HepG2 (cell line): Measurements from ENCODE around the gene PSME3IP1. TPM values are rescaled to one million over a fixed set of nuclear protein-coding genes. Genes with fewer than 3 reads are reported as not detected.
A peak's percentile ranks its signal among the peaks of the same experiment; 100 is the strongest.

Experiments
- ATAC-seq: fragments of 200-7000 bp; cut with Tn5 transposase; 3 replicates; pipeline ENCODE4 v1.9.1; 2020; ENCODE audit warnings: mild to moderate bottlenecking, moderate library complexity
- BruUV-seq: library from RNA; stranded (reverse); fragments of 400-500 nt; replicated peaks from 2 replicates; lab custom pipeline; 2021; lab: Mats Ljungman, UMichigan
- CTCF ChIA-PET: fragments of 300-600 bp; formaldehyde crosslinking; extraction: SDS; loops from one replicate; lab custom pipeline; 2021; ENCODE audit warnings: low total read pairs, inconsistent platforms, low intra/inter-chr PET ratio; lab: Yijun Ruan, JAX
- POLR2A ChIA-PET: fragments of 350-600 bp; sonication (Branson Sonifier 250); formaldehyde crosslinking; loops from one replicate; lab custom pipeline; 2020; ENCODE audit warnings: antibody characterized with exemption, inconsistent platforms; lab: Yijun Ruan, JAX
- DNase-seq: peaks from one replicate; pipeline ENCODE4 v3.0.0-alpha.2; 2015; ENCODE audit warnings: low spot score
- FAIRE-seq: peaks from 3 replicates; lab custom pipeline; 2011; peaks lifted over from hg19 to GRCh38; lab: Jason Lieb, UNC
- H2AFZ ChIP-seq: one replicate; pipeline ENCODE4 v1.6.1; 2011; ENCODE audit warnings: low read length, inconsistent platforms
- H3K27ac ChIP-seq: fragments of 300-600 bp; 3 replicates; pipeline ENCODE4 v1.8.0; 2011; ENCODE audit warnings: mixed run types, mild to moderate bottlenecking, mixed read lengths, low read length, inconsistent platforms; ENCODE audit not compliant: insufficient read depth; ENCODE audit errors: extremely low read length
- H3K27me3 ChIP-seq, 2 experiments: fragments of 200-600 bp in 1 of 2; 2 replicates in 1 of 2; 3 replicates in 1 of 2; pipeline versions ENCODE4 v1.6.0 to v1.8.0; 2011; ENCODE audit warnings: low read length in 2 of 2, mild to moderate bottlenecking in 2 of 2, moderate library complexity in 2 of 2, inconsistent platforms in 1 of 2; ENCODE audit not compliant: insufficient read depth in 2 of 2, control insufficient read depth in 1 of 2
- H3K36me3 ChIP-seq, 2 experiments: fragments of 200-600 bp in 1 of 2; replicated peaks in 1 of 2; 2 replicates in 1 of 2; 3 replicates in 1 of 2; pipeline versions ENCODE4 v1.5.1 to v1.8.0; 2011; ENCODE audit warnings: low read length in 2 of 2, inconsistent platforms in 1 of 2; ENCODE audit not compliant: insufficient read depth in 2 of 2, control insufficient read depth in 1 of 2
- H3K4me1 ChIP-seq: 2 replicates; pipeline ENCODE4 v1.5.1; 2012; ENCODE audit warnings: low read length, inconsistent platforms; ENCODE audit not compliant: insufficient read depth
- H3K4me2 ChIP-seq: 2 replicates; pipeline ENCODE4 v1.6.0; 2011; ENCODE audit warnings: low read depth, low read length, inconsistent platforms
- H3K4me3 ChIP-seq, 3 experiments: fragments of 200-600 bp in 1 of 3; sonication (generic), shearing (Covaris generic) in 1 of 3; replicated peaks in 1 of 3; 2 replicates each; pipeline ENCODE4 v1.5.1; 2011 to 2016; ENCODE audit warnings: low read length in 3 of 3, inconsistent platforms in 2 of 3, low read depth in 2 of 3, mild to moderate bottlenecking in 2 of 3, control low read depth in 1 of 3, mixed read lengths in 1 of 3; ENCODE audit not compliant: insufficient read depth in 1 of 3
- H3K79me2 ChIP-seq: one replicate; pipeline ENCODE4 v1.6.1; 2011; ENCODE audit warnings: low read length, inconsistent platforms; ENCODE audit not compliant: insufficient read depth
- H3K9ac ChIP-seq: 2 replicates; pipeline ENCODE4 v1.6.0; 2011; ENCODE audit warnings: mild to moderate bottlenecking, low read depth, low read length, inconsistent platforms; ENCODE audit not compliant: insufficient read depth
- H3K9me3 ChIP-seq: 2 replicates; pipeline ENCODE4 v1.5.1; 2012; ENCODE audit warnings: mild to moderate bottlenecking, low read length
- H4K20me1 ChIP-seq: 2 replicates; pipeline ENCODE4 v1.6.0; 2011; ENCODE audit warnings: inconsistent platforms, mild to moderate bottlenecking, low read length, moderate library complexity; ENCODE audit not compliant: insufficient read depth
- CTCF ChIP-seq: sonication (generic); formaldehyde crosslinking; IDR thresholded peaks from 2 replicates; pipeline ENCODE4 v1.5.0; 2020; ENCODE audit warnings: mild to moderate bottlenecking, missing genetic modification reagents, moderate library complexity
- FIP1L1 ChIP-seq: fragments of 200-400 bp; formaldehyde crosslinking; IDR thresholded peaks from 2 replicates; pipeline ENCODE4 v1.6.1; 2018; ENCODE audit warnings: low read depth, mild to moderate bottlenecking, low read length, moderate library complexity, borderline replicate concordance; ENCODE audit not compliant: insufficient read depth
- KMT2B ChIP-seq: IDR thresholded peaks from 2 replicates; pipeline ENCODE4 v1.6.1; 2016; ENCODE audit warnings: missing genetic modification reagents, missing compliant biosample characterization
- MIER3 ChIP-seq: IDR thresholded peaks from 2 replicates; pipeline ENCODE4 v1.6.1; 2016; ENCODE audit warnings: missing compliant biosample characterization, borderline replicate concordance
- MTF2 ChIP-seq: sonication (generic); formaldehyde crosslinking; IDR thresholded peaks from 2 replicates; pipeline ENCODE4 v1.5.0; 2020; ENCODE audit warnings: missing genetic modification reagents, borderline replicate concordance
- RAD21 ChIP-seq: fragments of 450-650 bp; formaldehyde crosslinking; IDR thresholded peaks from 2 replicates; pipeline ENCODE4 v1.5.0; 2020; ENCODE audit warnings: mild to moderate bottlenecking
- STAG1 ChIP-seq: sonication (generic); formaldehyde crosslinking; IDR thresholded peaks from 2 replicates; pipeline ENCODE4 v1.4.0; 2020; ENCODE audit warnings: missing genetic modification reagents
- ZFP36 ChIP-seq: fragments of 150-350 bp; IDR thresholded peaks from 2 replicates; pipeline ENCODE4 v1.6.1; 2018; ENCODE audit warnings: borderline replicate concordance, low read length, low read depth; ENCODE audit not compliant: partially characterized antibody
- ZNF253 ChIP-seq: sonication (generic); formaldehyde crosslinking; IDR thresholded peaks from 2 replicates; pipeline ENCODE4 v1.8.0; 2022; ENCODE audit warnings: mild to moderate bottlenecking, missing genetic modification reagents, borderline replicate concordance
- ZNF703 ChIP-seq: sonication (generic); formaldehyde crosslinking; IDR thresholded peaks from 2 replicates; pipeline ENCODE4 v1.5.1; 2020; ENCODE audit warnings: missing genetic modification reagents, mild to moderate bottlenecking, moderate library complexity, borderline replicate concordance
- ZNF720 ChIP-seq: sonication (generic); formaldehyde crosslinking; IDR thresholded peaks from 2 replicates; pipeline ENCODE4 v1.4.0; 2020; ENCODE audit warnings: missing genetic modification reagents
- ZSCAN25 ChIP-seq: sonication (generic); formaldehyde crosslinking; IDR thresholded peaks from 2 replicates; pipeline ENCODE4 v1.8.0; 2022; ENCODE audit warnings: mild to moderate bottlenecking, missing genetic modification reagents
- WGBS: methylation state at CpG from one replicate; pipeline ENCODE4 v1.1.6; 2017; ENCODE audit warnings: low lambda C conversion rate; 5-methylcytosine and 5-hydroxymethylcytosine counted together
- in situ Hi-C: cut with HindIII; loops from 2 replicates; pipeline ENCODE4 v1.10.0; 2017; ENCODE audit warnings: low pct_unique_long_range_greater_than_20kb; ENCODE audit not compliant: extremely low pct_ligation_motif_present
- intact Hi-C: fragments of 100-400 bp; cut with micrococcal nuclease; formaldehyde crosslinking; loops from one replicate; pipeline ENCODE4 v1.10.0; 2022; ENCODE audit not compliant: unreplicated experiment
- polyA plus RNA-seq, 8 experiments: library from polyadenylated mRNA; depleted of rRNA in 3 of 8; stranded (reverse) in 7 of 8; unstranded in 1 of 8; fragments of >200 nt; fragmentation: Illumina TruSeq in 4 of 8; extraction: Trizol in 4 of 8; gene quantifications; 2 replicates each; pipeline versions ENCODE4 v1.2.1 to v1.2.3, GENCODE V29; 2011 to 2016; ENCODE audit warnings: low read depth in 4 of 8, missing spikeins in 1 of 8, mixed read lengths in 1 of 8; ENCODE audit not compliant: insufficient read depth in 1 of 8
- total RNA-seq, 5 experiments: library from RNA; depleted of rRNA; stranded (reverse); fragments of >200 nt; fragmentation: Illumina TruSeq; extraction: Trizol; gene quantifications; 2 replicates each; pipeline ENCODE4 v1.2.3, GENCODE V29; 2016; ENCODE audit warnings: low read depth in 1 of 5

PSME3IP1 gene
- total and polyA plus RNA-seq, 2 of the 13 experiments (the other 11 are each of a cell fraction or from before 2014, with no cell fraction given): 90.8 to 99.8 TPM

GRCh38 chr16:57216968-57217367, 31.1 kb upstream of the PSME3IP1 start:
- CTCF ChIA-PET: interaction anchor here (1.1 kb wide), 1 partner anchor 133 kb away, joined by 3 read pairs; no protein-coding TSS in a partner anchor
- H3K79me2 ChIP-seq: peaks cover 2% of the 10 kb centered on the region
- intact Hi-C loops: no loop called here
- H3K36me3 ChIP-seq: peaks cover 42 to 88% of the 10 kb centered on the region in 2 experiments
- H3K4me2 ChIP-seq: no peak overlapping the region
- TF ChIP-seq MIER3 (no peak), ZFP36 (no peak), CTCF (CRISPR knock-in tag) (0 out of 2 replicates have a peak, but pooled peaks have one; percentile 15), STAG1 (CRISPR knock-in tag) (peak; percentile 35), RAD21 (CRISPR knock-in tag) (no peak)
- in situ Hi-C loops: no loop called here
- 93% methylated on average over 2 of the region's 2 CpGs for WGBS
- no TSS peak for BruUV-seq
- FAIRE-seq: no peak
- H3K4me1 ChIP-seq: no peaks in the 10 kb centered on the region
- no peak; the same call in 2 of the 3 replicates for ATAC-seq
- H3K4me3 ChIP-seq: no peak overlapping the region
- POLR2A ChIA-PET: no interaction called here
- H3K27me3 ChIP-seq: no peaks in the 10 kb centered on the region
- H4K20me1 ChIP-seq: no peaks in the 10 kb centered on the region
- no peak overlapping the region for H2AFZ ChIP-seq
- no peak overlapping the region for H3K27ac ChIP-seq
- no peak overlapping the region for H3K9ac ChIP-seq
- H3K9me3 ChIP-seq: no peaks in the 10 kb centered on the region
- DNase-seq: peak; percentile 19

GRCh38 chr16:57213462-57213861, 27.6 kb upstream of the PSME3IP1 start:
- POLR2A ChIA-PET: interaction anchor here (1.1 kb wide), 1 partner anchor 28 kb away, joined by 3 read pairs; no protein-coding TSS in a partner anchor
- Histone ChIP-seq H3K36me3 (peaks cover 47 to 84% of the 10 kb centered on the region in 2 experiments), H3K9ac (no peak overlapping the region), H3K4me1 (no peaks in the 10 kb centered on the region), H4K20me1 (no peaks in the 10 kb centered on the region), H3K27me3 (no peaks in the 10 kb centered on the region), H3K27ac (no peak overlapping the region), H2AFZ (no peak overlapping the region), H3K4me3 (no peak overlapping the region)
- intact Hi-C loops: no loop called here
- TF ChIP-seq ZNF253 (CRISPR knock-in tag) (no peak), ZNF720 (no peak), ZNF703 (no peak), ZSCAN25 (CRISPR knock-in tag) (no peak), FIP1L1 (no peak), KMT2B (CRISPR knock-in tag) (no peak), MTF2 (CRISPR knock-in tag) (no peak)
- TF ChIP-seq, all 625 proteins: peak for 0
- FAIRE-seq (no peak), DNase-seq (no peak), ATAC-seq (no peak)
- Histone ChIP-seq H3K4me2 (no peak overlapping the region), H3K9me3 (no peaks in the 10 kb centered on the region), H3K79me2 (no peaks in the 10 kb centered on the region)
- WGBS: 100% methylated on average over 1 of the region's 1 CpG
- no TSS peak for BruUV-seq
- in situ Hi-C loops: no loop called here
- CTCF ChIA-PET: no interaction called here
